ENCODE results near the gene PRKG1.

PRKG1 gene

DNA sequence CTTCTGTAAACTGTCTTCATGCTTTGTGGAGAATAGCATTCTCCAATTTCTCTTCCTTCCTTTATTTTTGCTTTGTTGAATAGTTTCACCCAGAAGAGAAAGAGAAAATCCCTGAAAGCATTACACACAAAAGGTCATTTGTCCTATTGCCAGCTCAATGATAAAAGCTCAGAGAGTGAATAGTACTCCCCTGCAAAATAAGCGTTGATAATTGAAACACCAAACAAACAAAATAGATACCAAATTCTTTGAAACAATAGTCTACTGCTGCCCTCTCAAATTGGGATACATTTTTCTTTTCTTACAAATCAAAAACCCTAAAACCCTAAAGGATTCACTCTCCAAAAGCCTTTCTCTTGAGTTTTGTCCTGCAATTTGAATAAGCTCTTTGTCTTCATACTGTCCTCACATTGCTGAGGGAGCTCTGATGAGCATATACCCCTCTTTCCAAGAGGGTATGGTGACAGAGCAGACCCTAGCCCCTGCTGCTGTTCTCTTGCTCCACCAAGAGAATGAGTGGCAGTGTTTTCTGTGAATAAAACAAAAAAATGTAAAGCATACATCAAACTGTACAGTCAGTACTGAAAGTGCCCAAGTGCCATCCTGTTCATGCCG, 490.7 kb downstream of the PRKG1 start:
- Histone ChIP-seq H3F3A (ENCODE audit: low read depth) (no peaks in the 10 kb centered on the region), H3K4me3 (ENCODE audit: low read length, poor library complexity, severe bottlenecking) (no peak overlapping the region), H3K9me2 (replicated peaks; ENCODE audit: low read depth, low read length) (no peaks in the 10 kb centered on the region), H3K9ac (ENCODE audit: low read depth, low read length, poor library complexity, severe bottlenecking) (no peak overlapping the region), H3K4me2 (ENCODE audit: low read depth, low read length, poor library complexity, severe bottlenecking) (no peak overlapping the region), H3K4me1 (ENCODE audit: insufficient read depth, low read length, poor library complexity, severe bottlenecking) (no peaks in the 10 kb centered on the region), H3K27me3 (ENCODE audit: insufficient read depth, low read length, poor library complexity, severe bottlenecking) (no peaks in the 10 kb centered on the region), H4K20me1 (ENCODE audit: insufficient read depth, low read length, poor library complexity, severe bottlenecking) (no peaks in the 10 kb centered on the region), H2AFZ (ENCODE audit: low read length) (no peak overlapping the region), H3K36me3 (ENCODE audit: insufficient read depth, low read length) (no peaks in the 10 kb centered on the region), H3K9me3 (ENCODE audit: insufficient read depth, low read depth, low read length) (no peaks in the 10 kb centered on the region), H3K79me2 (ENCODE audit: insufficient read depth, low read length) (no peaks in the 10 kb centered on the region)
- TF ChIP-seq EZH2phosphoT487 (IDR thresholded peaks at IDR 0.05; ENCODE audit: borderline replicate concordance), result no peak
- TF ChIP-seq, protein P1, sequence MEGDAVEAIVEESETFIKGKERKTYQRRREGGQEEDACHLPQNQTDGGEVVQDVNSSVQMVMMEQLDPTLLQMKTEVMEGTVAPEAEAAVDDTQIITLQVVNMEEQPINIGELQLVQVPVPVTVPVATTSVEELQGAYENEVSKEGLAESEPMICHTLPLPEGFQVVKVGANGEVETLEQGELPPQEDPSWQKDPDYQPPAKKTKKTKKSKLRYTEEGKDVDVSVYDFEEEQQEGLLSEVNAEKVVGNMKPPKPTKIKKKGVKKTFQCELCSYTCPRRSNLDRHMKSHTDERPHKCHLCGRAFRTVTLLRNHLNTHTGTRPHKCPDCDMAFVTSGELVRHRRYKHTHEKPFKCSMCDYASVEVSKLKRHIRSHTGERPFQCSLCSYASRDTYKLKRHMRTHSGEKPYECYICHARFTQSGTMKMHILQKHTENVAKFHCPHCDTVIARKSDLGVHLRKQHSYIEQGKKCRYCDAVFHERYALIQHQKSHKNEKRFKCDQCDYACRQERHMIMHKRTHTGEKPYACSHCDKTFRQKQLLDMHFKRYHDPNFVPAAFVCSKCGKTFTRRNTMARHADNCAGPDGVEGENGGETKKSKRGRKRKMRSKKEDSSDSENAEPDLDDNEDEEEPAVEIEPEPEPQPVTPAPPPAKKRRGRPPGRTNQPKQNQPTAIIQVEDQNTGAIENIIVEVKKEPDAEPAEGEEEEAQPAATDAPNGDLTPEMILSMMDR (conservative IDR thresholded peaks at IDR 0.05; ENCODE audit: low read length), result no peak

DNA sequence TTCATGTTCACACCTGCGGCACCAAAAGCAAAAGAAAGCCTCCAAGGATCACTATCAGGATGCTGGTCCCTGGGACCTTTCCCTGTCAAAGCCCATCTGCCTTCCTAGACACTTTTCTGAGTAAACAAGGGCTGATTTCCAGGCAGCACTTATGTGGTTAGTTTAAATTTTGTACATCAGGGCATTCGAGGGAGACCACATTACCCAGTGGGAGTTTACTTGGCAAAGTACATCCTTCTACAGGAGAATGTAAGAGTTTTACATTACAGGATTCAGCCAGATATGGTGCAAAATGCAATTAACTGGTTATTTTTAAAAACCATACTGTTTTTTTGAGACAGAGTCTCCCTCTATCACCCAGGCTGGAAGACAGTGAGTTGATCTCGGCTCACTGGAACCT, 493.0 kb downstream of the PRKG1 start:
- Histone ChIP-seq H4K20me1 (ENCODE audit: insufficient read depth, low read length, poor library complexity, severe bottlenecking) (no peaks in the 10 kb centered on the region), H3K9me2 (replicated peaks; ENCODE audit: low read depth, low read length) (no peaks in the 10 kb centered on the region), H3K4me1 (ENCODE audit: insufficient read depth, low read length, poor library complexity, severe bottlenecking) (no peaks in the 10 kb centered on the region), H3K27me3 (ENCODE audit: insufficient read depth, low read length, poor library complexity, severe bottlenecking) (no peaks in the 10 kb centered on the region), H3K9me3 (ENCODE audit: insufficient read depth, low read depth, low read length) (no peaks in the 10 kb centered on the region), H3F3A (ENCODE audit: low read depth) (no peaks in the 10 kb centered on the region), H3K4me2 (ENCODE audit: low read depth, low read length, poor library complexity, severe bottlenecking) (no peak overlapping the region), H3K4me3 (ENCODE audit: low read length, poor library complexity, severe bottlenecking) (no peak overlapping the region), H3K79me2 (ENCODE audit: insufficient read depth, low read length) (no peaks in the 10 kb centered on the region), H3K36me3 (ENCODE audit: insufficient read depth, low read length) (no peaks in the 10 kb centered on the region), H3K9ac (ENCODE audit: low read depth, low read length, poor library complexity, severe bottlenecking) (no peak overlapping the region), H2AFZ (ENCODE audit: low read length) (no peak overlapping the region)
- TF ChIP-seq EZH2phosphoT487 (IDR thresholded peaks at IDR 0.05; ENCODE audit: borderline replicate concordance), result no peak
- TF ChIP-seq, protein P1 (conservative IDR thresholded peaks at IDR 0.05; ENCODE audit: low read length), result no peak

- Histone ChIP-seq H3K36me3 (ENCODE audit: insufficient read depth, low read length) (no peaks in the 10 kb centered on the region), H3K9me2 (replicated peaks; ENCODE audit: low read depth, low read length) (no peaks in the 10 kb centered on the region), H3K4me3 (ENCODE audit: low read length, poor library complexity, severe bottlenecking) (no peak overlapping the region), H3F3A (ENCODE audit: low read depth) (no peaks in the 10 kb centered on the region), H3K79me2 (ENCODE audit: insufficient read depth, low read length) (no peaks in the 10 kb centered on the region), H3K9ac (ENCODE audit: low read depth, low read length, poor library complexity, severe bottlenecking) (no peak overlapping the region), H3K4me2 (ENCODE audit: low read depth, low read length, poor library complexity, severe bottlenecking) (no peak overlapping the region), H3K4me1 (ENCODE audit: insufficient read depth, low read length, poor library complexity, severe bottlenecking) (no peaks in the 10 kb centered on the region), H4K20me1 (ENCODE audit: insufficient read depth, low read length, poor library complexity, severe bottlenecking) (no peaks in the 10 kb centered on the region), H3K9me3 (ENCODE audit: insufficient read depth, low read depth, low read length) (no peaks in the 10 kb centered on the region), H3K27me3 (ENCODE audit: insufficient read depth, low read length, poor library complexity, severe bottlenecking) (no peaks in the 10 kb centered on the region), H2AFZ (ENCODE audit: low read length) (no peak overlapping the region)
- no peak for TF ChIP-seq EZH2phosphoT487 (IDR thresholded peaks at IDR 0.05; ENCODE audit: borderline replicate concordance)
- TF ChIP-seq, protein P1 (conservative IDR thresholded peaks at IDR 0.05; ENCODE audit: low read length), result no peak
Measured at GRCh38 chr10:51569467-51569866, 495.2 kb downstream of the PRKG1 start.

All from Loucy (cell line).